PFSK-1 (cell line): ENCODE results near the gene RNPEPL1.

Source experiments
- FOXP2 ChIP-seq: optimal IDR thresholded peaks from 2 replicates; pipeline ENCODE3; 2011; ENCODE audit warnings: borderline replicate concordance, control low read depth, inconsistent platforms; ENCODE audit not compliant: insufficient read depth; ENCODE audit errors: extremely low read length, extremely low read depth
- POLR2AphosphoS5 ChIP-seq: IDR thresholded peaks from 2 replicates; pipeline ENCODE4 v1.6.1; 2012; ENCODE audit warnings: low read depth, mild to moderate bottlenecking, control low read depth, low read length, moderate library complexity
- SIN3A ChIP-seq: IDR thresholded peaks from 2 replicates; pipeline ENCODE4 v1.6.1; 2012; ENCODE audit warnings: mild to moderate bottlenecking, low read length, moderate library complexity, borderline replicate concordance; ENCODE audit not compliant: insufficient read depth
- TAF1 ChIP-seq: IDR thresholded peaks from 2 replicates; pipeline ENCODE4 v1.6.1; 2012; ENCODE audit warnings: low read length, control low read depth, borderline replicate concordance; ENCODE audit not compliant: insufficient read depth
- TF ChIP-seq, protein P1 (sequence below), 2 experiments: IDR thresholded peaks; 2 replicates each; pipeline versions ENCODE4 v1.6.1 to v1.8.0; 2011 to 2012; ENCODE audit warnings: low read depth in 2 of 2, low read length in 2 of 2, control low read depth in 1 of 2, inconsistent platforms in 1 of 2, mild to moderate bottlenecking in 1 of 2, moderate library complexity in 1 of 2; ENCODE audit not compliant: insufficient read depth in 1 of 2

Gene RNPEPL1

DNA sequence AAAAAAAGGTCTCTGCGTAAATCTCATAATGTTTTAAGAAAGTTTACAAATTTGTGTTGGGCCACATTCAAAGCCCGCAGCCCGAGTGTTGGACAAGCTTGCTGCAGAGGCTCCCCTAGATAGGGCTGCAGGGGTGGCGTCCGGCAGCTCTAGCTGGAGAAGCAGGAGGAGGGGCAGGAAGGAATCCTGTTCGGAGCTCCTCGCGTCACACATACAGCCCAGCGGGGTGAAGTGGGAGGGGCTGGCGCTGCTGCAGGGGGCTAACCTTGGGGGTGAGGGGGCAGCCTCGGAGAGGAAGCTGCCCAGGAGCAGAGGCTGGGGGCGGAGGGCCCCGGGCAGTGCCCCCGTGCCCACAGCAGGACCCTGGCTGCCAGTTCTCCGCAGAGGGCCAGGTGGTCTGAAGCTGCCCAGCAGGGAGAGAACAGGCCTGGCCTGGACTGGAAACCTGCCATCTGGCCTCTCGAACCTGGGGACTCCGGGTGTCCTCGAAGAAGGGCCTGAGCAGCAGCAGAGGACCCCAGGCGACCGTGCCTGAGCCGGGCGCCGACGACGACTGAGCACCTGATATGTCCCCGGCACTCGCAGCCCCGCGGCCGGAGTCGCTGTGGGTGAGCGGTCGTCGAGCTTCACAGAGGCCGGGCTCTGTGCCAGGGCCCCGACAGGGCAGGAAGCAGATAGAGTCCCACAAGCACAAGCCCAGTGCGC, 54.4 kb downstream of the RNPEPL1 start:
- TF ChIP-seq, protein P1, sequence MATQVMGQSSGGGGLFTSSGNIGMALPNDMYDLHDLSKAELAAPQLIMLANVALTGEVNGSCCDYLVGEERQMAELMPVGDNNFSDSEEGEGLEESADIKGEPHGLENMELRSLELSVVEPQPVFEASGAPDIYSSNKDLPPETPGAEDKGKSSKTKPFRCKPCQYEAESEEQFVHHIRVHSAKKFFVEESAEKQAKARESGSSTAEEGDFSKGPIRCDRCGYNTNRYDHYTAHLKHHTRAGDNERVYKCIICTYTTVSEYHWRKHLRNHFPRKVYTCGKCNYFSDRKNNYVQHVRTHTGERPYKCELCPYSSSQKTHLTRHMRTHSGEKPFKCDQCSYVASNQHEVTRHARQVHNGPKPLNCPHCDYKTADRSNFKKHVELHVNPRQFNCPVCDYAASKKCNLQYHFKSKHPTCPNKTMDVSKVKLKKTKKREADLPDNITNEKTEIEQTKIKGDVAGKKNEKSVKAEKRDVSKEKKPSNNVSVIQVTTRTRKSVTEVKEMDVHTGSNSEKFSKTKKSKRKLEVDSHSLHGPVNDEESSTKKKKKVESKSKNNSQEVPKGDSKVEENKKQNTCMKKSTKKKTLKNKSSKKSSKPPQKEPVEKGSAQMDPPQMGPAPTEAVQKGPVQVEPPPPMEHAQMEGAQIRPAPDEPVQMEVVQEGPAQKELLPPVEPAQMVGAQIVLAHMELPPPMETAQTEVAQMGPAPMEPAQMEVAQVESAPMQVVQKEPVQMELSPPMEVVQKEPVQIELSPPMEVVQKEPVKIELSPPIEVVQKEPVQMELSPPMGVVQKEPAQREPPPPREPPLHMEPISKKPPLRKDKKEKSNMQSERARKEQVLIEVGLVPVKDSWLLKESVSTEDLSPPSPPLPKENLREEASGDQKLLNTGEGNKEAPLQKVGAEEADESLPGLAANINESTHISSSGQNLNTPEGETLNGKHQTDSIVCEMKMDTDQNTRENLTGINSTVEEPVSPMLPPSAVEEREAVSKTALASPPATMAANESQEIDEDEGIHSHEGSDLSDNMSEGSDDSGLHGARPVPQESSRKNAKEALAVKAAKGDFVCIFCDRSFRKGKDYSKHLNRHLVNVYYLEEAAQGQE (IDR thresholded peaks at IDR 0.05; ENCODE audit: insufficient read depth in 1 of 2, low read depth in 2 of 2, low read length in 2 of 2), result no peak
- TF ChIP-seq FOXP2, result no peak
- no peak for TF ChIP-seq POLR2AphosphoS5
- TF ChIP-seq TAF1, result no peak
- TF ChIP-seq SIN3A, result no peak

DNA sequence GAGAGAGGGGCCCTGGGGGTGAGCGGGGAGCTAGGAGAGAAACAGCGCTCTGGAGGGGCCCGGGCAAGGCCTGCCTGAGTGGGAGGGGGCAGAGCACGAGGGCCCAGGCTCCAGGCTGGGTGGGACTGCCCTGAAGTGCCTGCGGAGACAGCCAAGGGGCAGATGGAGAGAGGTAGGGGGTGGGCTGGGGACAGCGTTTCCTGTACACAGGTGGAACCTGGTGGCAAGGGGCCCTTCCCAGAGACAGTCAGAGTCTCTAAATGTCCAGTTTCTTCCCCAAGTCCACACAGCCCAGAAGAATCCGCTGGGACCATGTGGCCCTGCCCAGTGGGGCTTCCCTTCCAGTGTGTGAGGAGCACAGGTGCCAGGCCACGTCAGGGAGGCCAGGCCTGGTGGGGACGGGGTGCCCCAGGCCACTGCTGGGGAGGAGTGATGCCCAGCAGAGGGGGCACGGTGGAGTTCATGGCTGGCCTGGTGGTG, 55.3 kb downstream of the RNPEPL1 start:
- TF ChIP-seq, protein P1 (IDR thresholded peaks at IDR 0.05; ENCODE audit: insufficient read depth in 1 of 2, low read depth in 2 of 2, low read length in 2 of 2), result no peak
- TF ChIP-seq FOXP2 (no peak), POLR2AphosphoS5 (no peak), TAF1 (no peak), SIN3A (no peak)

DNA sequence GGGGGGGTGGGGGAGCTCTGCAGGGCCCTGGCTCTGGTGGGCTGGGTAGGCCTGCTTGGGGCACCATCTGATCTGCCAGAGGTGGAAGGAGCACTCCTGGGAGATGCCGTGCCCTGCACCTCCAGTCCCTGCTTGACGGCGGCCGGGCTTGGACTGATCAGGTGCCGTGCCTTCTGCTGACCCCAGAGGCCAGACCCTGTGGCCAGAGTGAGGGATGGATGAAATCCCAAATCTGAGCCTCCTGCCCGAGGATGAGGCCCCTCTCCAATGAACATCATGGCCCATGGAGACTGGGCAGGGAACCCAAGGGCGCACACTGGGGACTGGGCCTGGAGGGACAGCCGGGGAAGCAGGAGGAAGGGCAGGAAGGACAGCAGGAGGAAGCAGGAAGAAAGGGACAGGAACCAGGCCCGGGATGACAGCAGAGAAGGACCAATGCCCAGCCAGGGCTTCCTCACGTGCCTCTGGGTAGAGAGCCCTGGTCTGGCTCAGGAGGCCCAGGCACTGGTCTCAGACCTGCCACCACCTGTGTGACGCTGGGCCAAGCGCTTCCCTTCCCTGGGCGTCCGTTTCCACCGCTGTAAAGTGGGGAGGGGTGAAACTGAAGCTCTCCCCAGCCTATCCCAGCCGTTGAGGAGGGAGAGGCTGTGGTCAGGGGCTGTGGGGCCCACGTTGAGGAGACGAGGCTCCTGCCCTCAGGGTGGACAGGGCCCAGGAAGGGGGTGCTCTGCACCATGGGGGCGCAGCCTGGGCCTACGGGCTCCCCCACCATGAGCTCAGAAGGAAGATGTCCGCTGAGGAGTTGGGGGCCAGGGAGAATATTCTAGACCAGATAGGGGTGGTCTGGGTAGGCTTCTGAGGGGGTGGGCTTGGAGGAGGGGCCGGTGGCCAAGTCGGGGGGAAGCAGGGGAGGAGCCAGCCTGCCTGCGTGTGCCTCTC, 56.0 kb downstream of the RNPEPL1 start:
- TF ChIP-seq POLR2AphosphoS5 (no peak), SIN3A (no peak), TAF1 (no peak), FOXP2 (no peak)
- TF ChIP-seq, protein P1 (IDR thresholded peaks at IDR 0.05; ENCODE audit: insufficient read depth in 1 of 2, low read depth in 2 of 2, low read length in 2 of 2), result no peak

DNA sequence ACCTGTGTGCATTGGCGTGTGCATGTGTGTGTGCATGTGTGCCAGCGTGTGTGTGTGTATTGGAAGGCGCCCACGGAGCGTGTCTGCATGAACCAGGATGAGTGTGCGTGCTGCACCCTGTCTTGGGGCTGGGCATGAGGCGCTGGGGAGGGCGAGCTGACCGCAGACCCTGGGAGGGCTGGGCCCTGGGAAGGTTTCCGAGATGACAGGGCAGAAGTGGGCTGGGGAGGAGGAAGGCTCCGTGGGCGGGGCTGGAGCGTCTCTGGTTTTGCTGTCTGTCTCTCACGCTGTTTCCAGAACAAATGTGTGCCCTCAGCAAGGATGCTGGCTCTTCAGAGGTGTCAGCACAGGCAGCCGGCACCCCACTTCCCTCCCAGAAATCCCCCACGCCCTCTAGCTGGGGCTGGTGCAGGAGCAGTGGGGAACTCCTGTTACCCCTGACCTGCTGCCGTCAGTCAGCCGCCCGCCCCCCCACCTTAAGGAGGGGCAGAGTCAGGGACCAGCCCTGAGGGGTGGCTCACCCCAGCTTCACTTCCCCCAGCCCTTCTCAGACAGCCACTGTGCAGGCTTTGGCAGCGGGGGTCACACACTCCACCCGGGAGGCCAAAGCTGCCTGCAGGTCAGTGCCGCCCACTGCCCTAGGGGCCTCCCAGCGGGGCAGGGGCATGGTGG, 56.8 kb downstream of the RNPEPL1 start, which contains the start of gene GPR35:
GPR35 (plus strand) TSS at position 531 of the 672 bp plus-strand sequence. CDS start 4,473 bp downstream, outside the sequence.
- no peak for TF ChIP-seq SIN3A

DNA sequence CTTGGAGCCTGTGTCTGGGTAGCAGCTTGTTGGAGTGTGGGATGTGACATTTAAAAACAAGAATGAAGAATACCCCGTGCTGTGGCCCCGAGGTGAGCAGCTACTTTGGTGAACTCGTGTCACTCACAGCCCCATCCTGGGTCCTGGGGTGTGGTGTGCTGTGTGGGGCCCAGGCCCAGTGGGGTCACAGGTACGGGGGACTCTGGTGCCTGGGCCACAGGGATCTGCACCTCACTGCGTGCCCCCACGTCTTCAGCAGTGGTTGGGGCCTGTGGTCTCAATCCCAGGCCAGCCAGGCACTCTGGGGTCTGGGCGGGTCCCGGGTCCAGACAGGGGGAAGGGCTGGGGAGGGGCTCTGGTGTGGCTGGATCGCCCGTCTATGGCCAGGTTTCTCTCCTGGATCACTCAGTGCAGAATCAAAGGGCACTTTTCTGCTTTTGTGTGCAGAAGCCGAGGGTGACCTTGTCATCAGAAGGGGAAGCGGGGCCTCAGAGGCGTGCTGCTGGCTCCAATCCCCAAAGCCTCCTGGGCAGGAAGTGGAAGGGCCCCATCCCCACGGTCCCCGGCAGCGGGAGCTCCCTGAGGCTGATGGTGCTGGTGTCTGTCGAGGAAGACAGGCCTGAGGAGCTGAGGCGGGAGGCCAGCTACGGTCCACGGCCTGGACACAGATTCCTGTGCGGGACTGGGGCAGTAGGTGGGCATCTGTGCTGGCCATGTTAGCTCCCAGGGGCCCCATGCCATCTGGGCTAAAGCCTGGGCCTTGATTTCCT, 58.4 kb downstream of the RNPEPL1 start:
- TF ChIP-seq FOXP2, result no peak
- TF ChIP-seq POLR2AphosphoS5, result no peak
- TF ChIP-seq, protein P1 (IDR thresholded peaks at IDR 0.05; ENCODE audit: insufficient read depth in 1 of 2, low read depth in 2 of 2, low read length in 2 of 2), result no peak
- no peak for TF ChIP-seq SIN3A
- no peak for TF ChIP-seq TAF1
